ENCODE measurements around the gene TAS2R3. TPM values are rescaled to one million over a fixed set of nuclear protein-coding genes. Genes with fewer than 3 reads are reported as not detected.

Gene TAS2R3
- total RNA-seq, 1 experiment from 2014 or later: 0.12 TPM

- peak; percentile 56 for DNase-seq (ENCODE audit: low read depth)
These were observed 22.0 kb downstream of the TAS2R3 start for GRCh38 chr7:141785706-141786552.

GRCh38 chr7:141788296-141788695, 24.4 kb downstream of the TAS2R3 start:
- no peak for DNase-seq (ENCODE audit: low read depth)

DNA sequence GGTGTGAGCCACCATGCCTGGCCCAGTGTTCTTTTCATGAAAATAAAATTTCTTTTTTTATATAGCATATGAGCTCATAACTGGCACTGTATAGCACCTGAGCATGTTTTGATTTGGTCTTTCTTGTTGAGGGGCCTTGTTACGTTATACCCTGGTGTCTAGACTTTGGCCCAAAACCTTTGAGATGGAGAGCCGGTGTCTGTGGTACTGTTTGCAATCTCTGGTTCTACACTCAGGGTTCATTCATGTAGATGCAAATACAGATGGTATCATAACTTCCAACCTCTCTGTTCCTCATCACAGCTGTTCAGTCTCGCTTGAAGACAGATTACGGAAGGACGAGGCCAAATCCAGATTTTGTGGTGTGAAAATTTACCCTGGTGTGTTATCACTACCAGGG, 26.0 kb downstream of the TAS2R3 start, which contains the start of gene TAS2R5:
TSS of gene TAS2R5 (plus strand) at position 301 of the 400 bp plus-strand sequence. CDS start 145 bp downstream, outside the sequence.
- DNase-seq (ENCODE audit: low read depth): no peak

DNA sequence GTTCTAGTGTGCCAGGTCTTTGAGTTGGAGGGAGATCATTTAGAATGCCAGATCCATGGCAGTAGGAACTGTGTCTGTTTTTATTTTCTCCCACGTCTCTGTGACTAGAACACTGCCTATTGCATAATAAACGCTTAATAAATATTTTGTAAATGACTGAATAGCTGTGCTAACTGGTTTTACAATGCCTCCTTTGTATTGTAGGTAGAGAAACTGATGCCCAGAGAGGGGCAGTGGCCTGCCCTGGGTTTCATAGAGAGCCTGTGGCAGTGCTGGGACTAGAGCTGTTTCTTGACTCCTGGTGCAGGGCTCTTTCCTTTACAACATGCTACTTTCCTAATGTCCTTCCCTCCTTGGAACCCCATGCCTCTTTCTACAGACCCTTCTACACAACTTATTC, 28.6 kb downstream of the TAS2R3 start:
- DNase-seq (ENCODE audit: low read depth): no peak

Other genes starting within 250 kb of the TAS2R3 start
- gene AGK, start 212.7 kb upstream of the TAS2R3 start, total RNA-seq (2014; rRNA removed; shearing (Covaris generic)): 29.4 and 34.8 TPM in 2 replicates
- 3.6 and 4.0 TPM in 2 replicates for gene DENND11, start 61.9 kb upstream of the TAS2R3 start, total RNA-seq (2014; rRNA removed; shearing (Covaris generic))
- gene WEE2, start 55.7 kb upstream of the TAS2R3 start, total RNA-seq (2014; rRNA removed; shearing (Covaris generic)): not detected in 2 replicates
- 318 and 328 TPM in 2 replicates for gene SSBP1, start 25.7 kb upstream of the TAS2R3 start, total RNA-seq (2014; rRNA removed; shearing (Covaris generic))
- 0.10 and 0.12 TPM in 2 replicates for gene TAS2R4, start 12.6 kb downstream of the TAS2R3 start, total RNA-seq (2014; rRNA removed; shearing (Covaris generic))
- not detected in 2 replicates for gene TAS2R5, start 26.1 kb downstream of the TAS2R3 start, total RNA-seq (2014; rRNA removed; shearing (Covaris generic))
- not detected in 2 replicates for gene PRSS37, start 77.4 kb downstream of the TAS2R3 start, total RNA-seq (2014; rRNA removed; shearing (Covaris generic))
- gene OR9A4, start 152.3 kb downstream of the TAS2R3 start, total RNA-seq (2014; rRNA removed; shearing (Covaris generic)): not detected in 2 replicates
- gene CLEC5A, start 182.9 kb downstream of the TAS2R3 start, total RNA-seq (2014; rRNA removed; shearing (Covaris generic)): not detected in 2 replicates
- gene TAS2R38, start 209.7 kb downstream of the TAS2R3 start, total RNA-seq (2014; rRNA removed; shearing (Covaris generic)): not detected in 2 replicates
- gene MGAM, start 231.8 kb downstream of the TAS2R3 start, total RNA-seq (2014; rRNA removed; shearing (Covaris generic)): 0.68 and 0.72 TPM in 2 replicates